BLaER1 treated with 17β-estradiol and CSF1 and Interleukin-3, amounts not matched to agents 10 nM and 100 nM (cell line): ENCODE results near the gene SNCG.
"Not testable (repeated sequence)": the region's sequence is repeated elsewhere in the genome, so short reads cannot be mapped to it uniquely, and the experiment has no call there.

Experiments
- H3K27ac ChIP-seq, 11 experiments: shearing (Covaris generic); formaldehyde crosslinking; 2 replicates each; pipeline ENCODE4 v1.8.1; 2022
- H3K27me3 ChIP-seq, 11 experiments: shearing (Covaris generic); formaldehyde crosslinking; 2 replicates each; pipeline ENCODE4 v1.8.1; 2022
- H3K36me3 ChIP-seq, 11 experiments: shearing (Covaris generic); formaldehyde crosslinking; 2 replicates each; pipeline ENCODE4 v1.8.1; 2022
- H3K4me1 ChIP-seq, 10 experiments: shearing (Covaris generic); formaldehyde crosslinking; 2 replicates each; pipeline ENCODE4 v1.8.1; 2022
- H3K4me2 ChIP-seq, 11 experiments: shearing (Covaris generic); formaldehyde crosslinking; 2 replicates each; pipeline ENCODE4 v1.8.1; 2022
- H3K4me3 ChIP-seq, 10 experiments: shearing (Covaris generic); formaldehyde crosslinking; 2 replicates each; pipeline ENCODE4 v1.8.1; 2022
- H3K9ac ChIP-seq, 11 experiments: shearing (Covaris generic); formaldehyde crosslinking; 2 replicates each; pipeline ENCODE4 v1.8.1; 2022
- H3K9me3 ChIP-seq, 11 experiments: shearing (Covaris generic); formaldehyde crosslinking; replicated peaks in 1 of 11; 2 replicates each; pipeline ENCODE4 v1.8.1; 2022
- H4K20me1 ChIP-seq, 11 experiments: shearing (Covaris generic); formaldehyde crosslinking; 2 replicates each; pipeline ENCODE4 v1.8.1; 2022
- Cebpa-rat ChIP-seq, 11 experiments: shearing (Covaris generic); IDR thresholded peaks; 2 replicates each; pipeline ENCODE4 v1.8.1; 2022

SNCG gene

GRCh38 chr10:86943316-86944030 lies 14.9 kb upstream of the SNCG start:
- TF ChIP-seq Cebpa-rat (IDR thresholded peaks at IDR 0.05): no peak
- H3K36me3 ChIP-seq: no peaks in the 10 kb centered on the region
- no peaks in the 10 kb centered on the region for H3K27me3 ChIP-seq
- H3K9ac ChIP-seq: no peak overlapping the region
- H4K20me1 ChIP-seq: no peaks in the 10 kb centered on the region
- H3K4me2 ChIP-seq: no peak overlapping the region
- H3K9me3 ChIP-seq: peaks cover 0 to 6% (median 0%) of the 10 kb centered on the region in 11 experiments; a peak in 1 of 22 replicates
- no peaks in the 10 kb centered on the region for H3K4me1 ChIP-seq
- H3K27ac ChIP-seq: no peak overlapping the region
- no peak overlapping the region for H3K4me3 ChIP-seq

DNA sequence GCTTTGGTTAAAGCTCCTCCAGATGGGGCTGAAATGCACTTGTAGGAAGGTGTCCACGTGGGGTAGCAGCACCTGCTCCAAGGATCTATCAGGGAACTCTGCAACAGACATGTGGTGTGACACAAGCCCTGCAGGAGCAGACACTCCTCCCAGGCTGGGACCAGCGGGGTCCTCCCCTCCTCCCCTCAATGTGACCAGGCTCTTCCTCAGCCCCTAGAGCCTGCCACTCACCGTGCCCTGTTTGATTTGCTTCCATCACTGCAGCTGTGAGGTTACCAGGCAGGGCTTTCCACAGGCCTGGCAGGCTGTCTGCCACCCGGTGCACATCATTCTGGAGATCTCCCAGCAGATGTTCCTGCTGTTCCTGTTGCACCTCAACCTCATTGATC lies 14.4 kb upstream of the SNCG start:
- Histone ChIP-seq H3K9ac (no peak overlapping the region), H3K4me1 (no peaks in the 10 kb centered on the region), H3K4me3 (no peak overlapping the region), H3K27me3 (no peaks in the 10 kb centered on the region), H3K9me3 (peaks cover 0 to 6% (median 0%) of the 10 kb centered on the region in 11 experiments; a peak in 1 of 22 replicates), H3K4me2 (no peak overlapping the region), H3K36me3 (no peaks in the 10 kb centered on the region), H4K20me1 (no peaks in the 10 kb centered on the region), H3K27ac (no peak overlapping the region)
- TF ChIP-seq Cebpa-rat (IDR thresholded peaks at IDR 0.05): no peak

DNA sequence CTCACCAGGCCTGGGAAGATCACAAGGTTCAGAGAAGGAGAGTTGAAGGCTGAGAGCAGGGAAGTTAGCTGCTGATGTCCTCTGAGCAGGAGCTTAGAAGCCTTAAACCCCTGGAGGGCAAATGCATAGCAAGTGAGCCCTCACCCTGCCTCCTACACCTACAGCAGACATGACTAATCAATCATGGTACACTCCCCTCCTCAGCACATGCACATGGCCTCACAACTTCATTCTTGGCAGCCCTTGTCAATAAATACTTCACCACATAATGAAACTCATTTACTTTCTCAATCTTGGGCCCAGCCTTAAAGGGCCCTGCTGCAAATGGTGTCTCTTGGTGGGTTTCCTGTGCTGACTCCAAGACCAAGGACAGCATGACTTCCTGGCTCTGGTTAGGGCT lies 13.9 kb upstream of the SNCG start:
- Histone ChIP-seq H3K9me3 (peaks cover 0 to 6% (median 0%) of the 10 kb centered on the region in 11 experiments; a peak in 1 of 22 replicates), H3K9ac (no peak overlapping the region), H3K36me3 (no peaks in the 10 kb centered on the region), H3K4me2 (no peak overlapping the region), H3K27ac (no peak overlapping the region), H3K4me1 (no peaks in the 10 kb centered on the region), H3K4me3 (no peak overlapping the region), H3K27me3 (no peaks in the 10 kb centered on the region), H4K20me1 (no peaks in the 10 kb centered on the region)
- no peak for TF ChIP-seq Cebpa-rat (IDR thresholded peaks at IDR 0.05)

GRCh38 chr10:86944907-86945306 lies 13.5 kb upstream of the SNCG start:
- TF ChIP-seq Cebpa-rat (IDR thresholded peaks at IDR 0.05): no peak
- H3K4me1 ChIP-seq: no peaks in the 10 kb centered on the region
- no peak overlapping the region for H3K27ac ChIP-seq
- no peak overlapping the region for H3K4me3 ChIP-seq
- peaks cover 0 to 6% (median 0%) of the 10 kb centered on the region in 11 experiments; a peak in 1 of 22 replicates for H3K9me3 ChIP-seq
- H3K4me2 ChIP-seq: no peak overlapping the region
- no peak overlapping the region for H3K9ac ChIP-seq
- no peaks in the 10 kb centered on the region for H3K27me3 ChIP-seq
- no peaks in the 10 kb centered on the region for H4K20me1 ChIP-seq
- no peaks in the 10 kb centered on the region for H3K36me3 ChIP-seq

- Histone ChIP-seq H3K4me1 (no peaks in the 10 kb centered on the region), H3K9ac (no peak overlapping the region), H3K4me2 (no peak overlapping the region), H3K4me3 (no peak overlapping the region), H3K27me3 (no peaks in the 10 kb centered on the region), H3K36me3 (no peaks in the 10 kb centered on the region), H3K9me3 (peaks cover 0 to 6% (median 0%) of the 10 kb centered on the region in 11 experiments; a peak in 5 of 22 replicates), H3K27ac (no peak overlapping the region), H4K20me1 (no peaks in the 10 kb centered on the region)
- TF ChIP-seq Cebpa-rat (IDR thresholded peaks at IDR 0.05): no peak
Observed at GRCh38 chr10:86945361-86946212, 12.8 kb upstream of the SNCG start.

- no peak for TF ChIP-seq Cebpa-rat (IDR thresholded peaks at IDR 0.05)
- H3K27ac ChIP-seq: no peak overlapping the region
- no peaks in the 10 kb centered on the region for H3K4me1 ChIP-seq
- no peaks in the 10 kb centered on the region for H4K20me1 ChIP-seq
- H3K4me3 ChIP-seq: no peak overlapping the region
- H3K9ac ChIP-seq: no peak overlapping the region
- H3K9me3 ChIP-seq: peaks cover 5 to 14% (median 9%) of the 10 kb centered on the region in 11 experiments; a peak in 19 of 22 replicates
- H3K36me3 ChIP-seq: no peaks in the 10 kb centered on the region
- no peak overlapping the region for H3K4me2 ChIP-seq
- H3K27me3 ChIP-seq: no peaks in the 10 kb centered on the region
Observed at GRCh38 chr10:86946213-86947155, 11.9 kb upstream of the SNCG start.

DNA sequence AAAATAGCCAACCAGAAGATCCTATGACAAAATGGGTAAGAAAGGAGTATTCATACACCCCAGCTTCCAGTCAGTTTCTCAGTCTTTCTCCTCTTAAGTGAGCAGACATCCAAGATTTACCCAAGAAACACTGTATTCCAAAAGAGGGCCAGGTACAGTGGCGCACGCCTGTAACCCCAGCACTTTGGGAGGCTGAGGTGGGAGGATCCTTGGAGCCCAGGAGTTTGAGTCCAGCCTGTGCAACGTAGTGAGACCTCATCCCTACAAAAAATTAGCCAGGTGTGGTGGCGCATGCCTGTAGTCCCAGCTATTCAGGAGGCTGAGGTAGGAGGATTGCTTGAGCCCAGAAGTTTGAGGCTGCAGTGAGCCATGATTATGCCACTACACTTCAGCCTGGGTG lies 10.6 kb upstream of the SNCG start:
- H4K20me1 ChIP-seq, H3K4me1 ChIP-seq, H3K9ac ChIP-seq, H3K27me3 ChIP-seq, H3K36me3 ChIP-seq, H3K4me2 ChIP-seq, H3K4me3 ChIP-seq, H3K27ac ChIP-seq: not testable (repeated sequence)
- peaks cover 18 to 25% (median 22%) of the 10 kb centered on the region in 11 experiments for H3K9me3 ChIP-seq

- H3K27ac ChIP-seq: no peak overlapping the region
- TF ChIP-seq Cebpa-rat (IDR thresholded peaks at IDR 0.05): no peak
- no peaks in the 10 kb centered on the region; a peak in 1 of 22 replicates for H3K36me3 ChIP-seq
- H3K27me3 ChIP-seq: no peaks in the 10 kb centered on the region
- no peak overlapping the region for H3K4me2 ChIP-seq
- peaks cover 0 to 1% (median 0%) of the 10 kb centered on the region in 10 experiments; a peak in 2 of 20 replicates for H3K4me1 ChIP-seq
- H3K4me3 ChIP-seq: no peak overlapping the region
- no peak overlapping the region for H3K9ac ChIP-seq
- H3K9me3 ChIP-seq: peaks cover 28 to 41% (median 36%) of the 10 kb centered on the region in 11 experiments
- H4K20me1 ChIP-seq: no peaks in the 10 kb centered on the region
Observed at GRCh38 chr10:86950349-86950748, 8.1 kb upstream of the SNCG start.
